HEK293 (cell line): Measurements from ENCODE around the gene TCEA3.

ENCODE experiments used
- CTCF ChIA-PET: fragments of 350-600 bp; formaldehyde crosslinking; extraction: SDS; loops from one replicate; lab custom pipeline; 2021; ENCODE audit warnings: antibody characterized with exemption; lab: Yijun Ruan, JAX
- POLR2A ChIA-PET: fragments of 300-600 bp; formaldehyde crosslinking; extraction: SDS; loops from one replicate; lab custom pipeline; 2020; ENCODE audit warnings: antibody characterized with exemption, inconsistent platforms; lab: Yijun Ruan, JAX
- H3K27ac ChIP-seq: fragments of 200-500 bp; sonication (Bioruptor generic); 2 replicates; pipeline ENCODE4 v1.5.1; 2014; ENCODE audit warnings: low read depth, low read length, control low read depth, inconsistent platforms; ENCODE audit errors: extremely low read depth
- H3K36me3 ChIP-seq, 2 experiments: fragments of 200-500 bp in 1 of 2; sonication (Bioruptor generic) in 1 of 2; 1 replicate in 1 of 2; 2 replicates in 1 of 2; pipeline ENCODE4 v1.5.1; 2014 to 2017; ENCODE audit warnings: inconsistent platforms in 2 of 2, low read length in 2 of 2; ENCODE audit not compliant: control insufficient read depth in 2 of 2, insufficient read depth in 1 of 2
- H3K4me1 ChIP-seq: fragments of 200-500 bp; sonication (Bioruptor generic); 2 replicates; pipeline ENCODE4 v1.5.1; 2014; ENCODE audit warnings: mild to moderate bottlenecking, low read length, inconsistent platforms; ENCODE audit not compliant: control insufficient read depth, insufficient read depth
- H3K4me3 ChIP-seq: 2 replicates; pipeline ENCODE4 v1.5.1; 2011; ENCODE audit warnings: low read depth, mild to moderate bottlenecking, control low read depth, low read length, moderate library complexity
- H3K9me3 ChIP-seq: fragments of 200-500 bp; sonication (Bioruptor generic); 2 replicates; pipeline ENCODE4 v1.5.1; 2014; ENCODE audit warnings: low read depth, low read length, inconsistent platforms; ENCODE audit not compliant: control insufficient read depth, insufficient read depth
- EGR2 ChIP-seq: fragments of 450-650 bp; formaldehyde crosslinking; IDR thresholded peaks from 2 replicates; pipeline ENCODE4 v1.5.1; 2016; ENCODE audit warnings: low read depth, missing biosample characterization, missing genetic modification characterization
- GFI1B ChIP-seq: fragments of 450-650 bp; formaldehyde crosslinking; IDR thresholded peaks from 2 replicates; pipeline ENCODE4 v1.5.1; 2016; ENCODE audit warnings: missing biosample characterization, missing genetic modification characterization
- KLF1 ChIP-seq: fragments of 450-650 bp; formaldehyde crosslinking; IDR thresholded peaks from 2 replicates; pipeline ENCODE4 v1.5.1; 2016; ENCODE audit warnings: missing biosample characterization, missing genetic modification characterization
- MYNN ChIP-seq: fragments of 450-650 bp; formaldehyde crosslinking; IDR thresholded peaks from 2 replicates; pipeline ENCODE4 v1.5.1; 2016; ENCODE audit warnings: missing biosample characterization, missing genetic modification characterization, borderline replicate concordance
- PRDM1 ChIP-seq: fragments of 450-650 bp; formaldehyde crosslinking; IDR thresholded peaks from 2 replicates; pipeline ENCODE4; 2016; ENCODE audit warnings: missing biosample characterization, missing genetic modification characterization
- REST ChIP-seq: fragments of 450-650 bp; formaldehyde crosslinking; IDR thresholded peaks from 2 replicates; pipeline ENCODE4 v1.5.1; 2016; ENCODE audit warnings: missing biosample characterization, missing genetic modification characterization
- SCRT2 ChIP-seq: fragments of 450-650 bp; formaldehyde crosslinking; IDR thresholded peaks from 2 replicates; pipeline ENCODE4 v1.5.1; 2016; ENCODE audit warnings: missing biosample characterization, missing genetic modification characterization
- SP2 ChIP-seq: fragments of 450-650 bp; formaldehyde crosslinking; IDR thresholded peaks from 2 replicates; pipeline ENCODE4 v1.5.1; 2016; ENCODE audit warnings: missing biosample characterization, missing genetic modification characterization
- SP7 ChIP-seq: fragments of 450-650 bp; formaldehyde crosslinking; IDR thresholded peaks from 2 replicates; pipeline ENCODE4 v1.5.1; 2016; ENCODE audit warnings: missing biosample characterization, missing genetic modification characterization
- ZBTB17 ChIP-seq: fragments of 450-650 bp; formaldehyde crosslinking; IDR thresholded peaks from 2 replicates; pipeline ENCODE4 v1.5.1; 2016; ENCODE audit warnings: missing biosample characterization, missing genetic modification characterization
- ZFHX2 ChIP-seq: fragments of 450-650 bp; formaldehyde crosslinking; conservative IDR thresholded peaks from 2 replicates; pipeline ENCODE4 v1.5.1; 2016; ENCODE audit warnings: missing biosample characterization, missing genetic modification characterization
- ZNF114 ChIP-seq: fragments of 450-650 bp; formaldehyde crosslinking; IDR thresholded peaks from 2 replicates; pipeline ENCODE4 v1.5.0; 2017; ENCODE audit warnings: missing biosample characterization, missing genetic modification characterization
- ZNF239 ChIP-seq: fragments of 450-650 bp; formaldehyde crosslinking; IDR thresholded peaks from 2 replicates; pipeline ENCODE4 v1.5.1; 2016; ENCODE audit warnings: missing biosample characterization, missing genetic modification characterization
- ZNF24 ChIP-seq: fragments of 450-650 bp; formaldehyde crosslinking; IDR thresholded peaks from 2 replicates; pipeline ENCODE4 v1.5.1; 2016; ENCODE audit warnings: missing biosample characterization, missing genetic modification characterization
- ZNF335 ChIP-seq: fragments of 450-650 bp; formaldehyde crosslinking; conservative IDR thresholded peaks from 2 replicates; pipeline ENCODE4 v1.5.1; 2016; ENCODE audit warnings: missing biosample characterization, missing genetic modification characterization
- ZNF341 ChIP-seq: fragments of 450-650 bp; formaldehyde crosslinking; IDR thresholded peaks from 2 replicates; pipeline ENCODE4; 2016; ENCODE audit warnings: low read depth, missing biosample characterization, missing genetic modification characterization
- ZNF366 ChIP-seq: fragments of 450-650 bp; formaldehyde crosslinking; conservative IDR thresholded peaks from 2 replicates; pipeline ENCODE4 v1.5.1; 2016; ENCODE audit warnings: missing biosample characterization, missing genetic modification characterization
- ZNF521 ChIP-seq: fragments of 450-650 bp; formaldehyde crosslinking; IDR thresholded peaks from 2 replicates; pipeline ENCODE4 v1.5.1; 2017; ENCODE audit warnings: missing biosample characterization, mild to moderate bottlenecking, missing genetic modification characterization
- ZNF660 ChIP-seq: fragments of 450-650 bp; IDR thresholded peaks from 2 replicates; pipeline ENCODE4 v1.5.1; 2018; ENCODE audit warnings: missing biosample characterization, mild to moderate bottlenecking, missing genetic modification characterization
- ZNF670 ChIP-seq: fragments of 450-650 bp; formaldehyde crosslinking; IDR thresholded peaks from 2 replicates; pipeline ENCODE4 v1.5.1; 2016; ENCODE audit warnings: missing biosample characterization, missing genetic modification characterization, low read depth
- ZXDB ChIP-seq: fragments of 450-650 bp; formaldehyde crosslinking; IDR thresholded peaks from 2 replicates; pipeline ENCODE4 v1.5.1; 2016; ENCODE audit warnings: missing biosample characterization, missing genetic modification characterization
- TF ChIP-seq, protein P1 (sequence below): fragments of 450-650 bp; formaldehyde crosslinking; IDR thresholded peaks from 2 replicates; pipeline ENCODE4 v1.5.1; 2016; ENCODE audit warnings: missing biosample characterization, missing genetic modification characterization
- TF ChIP-seq, protein P2 (sequence below): fragments of 450-650 bp; formaldehyde crosslinking; conservative IDR thresholded peaks from 2 replicates; pipeline ENCODE4 v1.5.1; 2016; ENCODE audit warnings: low read depth, missing biosample characterization, missing genetic modification characterization

The TCEA3 gene

DNA sequence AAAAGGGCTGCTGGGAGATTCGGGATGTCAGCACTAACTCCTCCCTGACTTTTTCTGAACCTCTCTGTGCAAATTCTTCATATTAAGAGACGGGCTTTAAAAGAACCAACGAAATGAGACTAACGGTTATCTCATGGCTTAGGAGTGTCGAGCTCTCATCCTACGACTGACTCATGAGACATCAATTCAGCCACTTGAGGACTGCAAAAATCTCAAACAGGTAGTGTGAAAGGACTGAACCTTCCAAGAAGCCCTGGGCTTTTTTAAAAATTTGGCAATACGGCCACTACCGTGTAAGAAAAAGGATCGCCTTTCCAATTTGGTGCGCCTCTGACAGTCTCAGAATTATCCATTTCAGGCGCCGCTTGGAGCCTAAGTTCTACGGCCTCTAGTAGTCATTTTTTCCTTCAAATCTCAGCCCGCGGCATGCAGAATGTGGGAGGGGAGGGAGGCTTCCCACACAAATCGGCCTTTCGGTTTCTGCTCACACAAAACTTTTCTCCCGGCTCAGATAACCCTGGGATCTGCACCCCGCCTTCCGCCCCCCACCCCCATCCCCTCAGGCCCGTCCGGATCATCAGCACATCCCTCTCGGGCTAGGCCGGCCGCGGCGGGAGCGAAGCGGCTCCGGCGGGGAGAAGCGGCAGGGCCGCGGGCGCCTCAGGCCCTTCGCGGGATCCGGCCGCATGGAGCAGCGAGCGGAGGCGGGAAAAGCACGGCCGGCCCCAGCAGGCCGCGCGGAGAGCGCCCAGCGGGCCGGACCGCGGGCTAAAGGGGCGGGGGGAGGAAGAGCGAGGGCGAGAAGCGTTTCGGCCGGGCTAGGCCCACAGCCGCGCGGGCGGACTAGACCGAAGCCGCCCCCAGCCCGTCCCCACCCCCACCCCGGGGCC is 81.1 kb downstream of the TCEA3 start:
- TF ChIP-seq MYNN (tag by site-specific recombination) (0 out of 2 replicates have a peak, but pooled peaks have one; percentile 43), ZFHX2 (tag by site-specific recombination) (peak; percentile 67; the same call in 1 of the 2 replicates), ZNF670 (tag by site-specific recombination) (no peak), KLF1 (no peak), ZNF24 (tag by site-specific recombination) (no peak), ZNF660 (0 out of 2 replicates have a peak, but pooled peaks have one; percentile 68), EGR2 (0 out of 2 replicates have a peak, but pooled peaks have one; percentile 26), ZNF341 (tag by site-specific recombination) (0 out of 2 replicates have a peak, but pooled peaks have one; percentile 5), ZNF335 (peak; percentile 40), ZNF239 (tag by site-specific recombination) (no peak), ZBTB17 (tag by site-specific recombination) (peak; percentile 88), GFI1B (tag by site-specific recombination) (peak; percentile 43; the same call in 1 of the 2 replicates), SP7 (tag by site-specific recombination) (0 out of 2 replicates have a peak, but pooled peaks have one; percentile 8), SCRT2 (tag by site-specific recombination) (peak; percentile 71)
- H3K4me1 ChIP-seq = peaks cover 14% of the 10 kb centered on the region
- H3K4me3 ChIP-seq = peak overlapping the region; percentile 84
- POLR2A ChIA-PET = interaction anchor here (0.7 to 2.3 kb wide), 18 partner anchors 9 to 1190 kb away, joined by 3 to 121 read pairs (median 8); partner anchors contain the start of genes ASAP3, E2F2 and ZNF436
- H3K9me3 ChIP-seq = no peaks in the 10 kb centered on the region
- peak overlapping the region; percentile 96 for H3K27ac ChIP-seq
- H3K36me3 ChIP-seq = peaks cover 0 to 31% of the 10 kb centered on the region in 2 experiments; a peak in 1 of 3 replicates
- CTCF ChIA-PET = interaction anchor here (2.8 kb wide), 1 partner anchor 60 kb away, joined by 25 read pairs; no protein-coding TSS in a partner anchor

DNA sequence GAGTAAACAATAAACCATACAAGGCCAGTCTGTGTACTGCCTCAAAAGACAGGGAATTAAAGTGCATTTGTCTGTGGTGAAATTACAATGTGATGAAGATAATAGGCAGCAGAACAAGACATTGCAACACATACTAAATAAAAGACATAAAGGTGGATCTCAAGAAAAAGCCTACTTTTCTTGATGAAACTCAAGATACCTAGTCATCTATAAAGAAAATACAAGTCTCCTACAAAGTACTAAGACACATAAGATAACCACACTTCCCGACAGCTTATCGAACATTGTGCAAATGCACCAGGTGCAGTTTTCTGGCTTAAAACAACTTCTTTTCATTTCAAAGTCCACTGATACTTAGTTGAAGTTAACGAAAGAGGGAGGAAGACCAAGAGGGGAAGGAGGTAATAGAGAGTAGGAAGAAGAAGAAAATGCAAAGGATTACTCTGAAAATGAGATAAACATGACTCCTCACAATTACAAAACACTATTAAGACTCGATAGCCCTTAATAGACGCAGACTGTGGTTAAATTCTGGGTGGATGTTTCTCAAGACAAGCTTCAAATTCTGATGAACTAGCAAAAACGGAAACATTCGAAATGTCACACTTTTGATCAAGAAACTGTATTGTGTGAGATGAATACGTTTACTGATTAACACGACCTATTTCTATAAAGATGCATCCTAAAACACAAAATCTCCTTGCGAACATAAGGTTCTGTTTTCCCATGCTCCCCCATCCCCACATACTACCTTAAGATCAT is 82.4 kb downstream of the TCEA3 start:
- peak overlapping the region; percentile 12; the same call in 1 of the 2 replicates for H3K27ac ChIP-seq
- POLR2A ChIA-PET = interaction anchor here (0.9 to 2.0 kb wide), 2 partner anchors 13 to 27 kb away, joined by 3 to 7 read pairs; partner anchors contain the start of gene ZNF436
- TF ChIP-seq, protein P1, sequence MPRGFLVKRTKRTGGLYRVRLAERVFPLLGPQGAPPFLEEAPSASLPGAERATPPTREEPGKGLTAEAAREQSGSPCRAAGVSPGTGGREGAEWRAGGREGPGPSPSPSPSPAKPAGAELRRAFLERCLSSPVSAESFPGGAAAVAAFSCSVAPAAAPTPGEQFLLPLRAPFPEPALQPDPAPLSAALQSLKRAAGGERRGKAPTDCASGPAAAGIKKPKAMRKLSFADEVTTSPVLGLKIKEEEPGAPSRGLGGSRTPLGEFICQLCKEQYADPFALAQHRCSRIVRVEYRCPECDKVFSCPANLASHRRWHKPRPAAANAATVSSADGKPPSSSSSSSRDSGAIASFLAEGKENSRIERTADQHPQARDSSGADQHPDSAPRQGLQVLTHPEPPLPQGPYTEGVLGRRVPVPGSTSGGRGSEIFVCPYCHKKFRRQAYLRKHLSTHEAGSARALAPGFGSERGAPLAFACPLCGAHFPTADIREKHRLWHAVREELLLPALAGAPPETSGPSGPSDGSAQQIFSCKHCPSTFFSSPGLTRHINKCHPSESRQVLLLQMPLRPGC (tag by site-specific recombination) = no peak
- TF ChIP-seq ZNF114 (tag by site-specific recombination) = no peak
- TF ChIP-seq SP2 (tag by site-specific recombination) = no peak
- no peak for TF ChIP-seq ZNF521 (tag by site-specific recombination)
- TF ChIP-seq REST = no peak
- 0 out of 2 replicates have a peak, but pooled peaks have one; percentile 45 for TF ChIP-seq PRDM1 (tag by site-specific recombination)
- TF ChIP-seq, protein P2, sequence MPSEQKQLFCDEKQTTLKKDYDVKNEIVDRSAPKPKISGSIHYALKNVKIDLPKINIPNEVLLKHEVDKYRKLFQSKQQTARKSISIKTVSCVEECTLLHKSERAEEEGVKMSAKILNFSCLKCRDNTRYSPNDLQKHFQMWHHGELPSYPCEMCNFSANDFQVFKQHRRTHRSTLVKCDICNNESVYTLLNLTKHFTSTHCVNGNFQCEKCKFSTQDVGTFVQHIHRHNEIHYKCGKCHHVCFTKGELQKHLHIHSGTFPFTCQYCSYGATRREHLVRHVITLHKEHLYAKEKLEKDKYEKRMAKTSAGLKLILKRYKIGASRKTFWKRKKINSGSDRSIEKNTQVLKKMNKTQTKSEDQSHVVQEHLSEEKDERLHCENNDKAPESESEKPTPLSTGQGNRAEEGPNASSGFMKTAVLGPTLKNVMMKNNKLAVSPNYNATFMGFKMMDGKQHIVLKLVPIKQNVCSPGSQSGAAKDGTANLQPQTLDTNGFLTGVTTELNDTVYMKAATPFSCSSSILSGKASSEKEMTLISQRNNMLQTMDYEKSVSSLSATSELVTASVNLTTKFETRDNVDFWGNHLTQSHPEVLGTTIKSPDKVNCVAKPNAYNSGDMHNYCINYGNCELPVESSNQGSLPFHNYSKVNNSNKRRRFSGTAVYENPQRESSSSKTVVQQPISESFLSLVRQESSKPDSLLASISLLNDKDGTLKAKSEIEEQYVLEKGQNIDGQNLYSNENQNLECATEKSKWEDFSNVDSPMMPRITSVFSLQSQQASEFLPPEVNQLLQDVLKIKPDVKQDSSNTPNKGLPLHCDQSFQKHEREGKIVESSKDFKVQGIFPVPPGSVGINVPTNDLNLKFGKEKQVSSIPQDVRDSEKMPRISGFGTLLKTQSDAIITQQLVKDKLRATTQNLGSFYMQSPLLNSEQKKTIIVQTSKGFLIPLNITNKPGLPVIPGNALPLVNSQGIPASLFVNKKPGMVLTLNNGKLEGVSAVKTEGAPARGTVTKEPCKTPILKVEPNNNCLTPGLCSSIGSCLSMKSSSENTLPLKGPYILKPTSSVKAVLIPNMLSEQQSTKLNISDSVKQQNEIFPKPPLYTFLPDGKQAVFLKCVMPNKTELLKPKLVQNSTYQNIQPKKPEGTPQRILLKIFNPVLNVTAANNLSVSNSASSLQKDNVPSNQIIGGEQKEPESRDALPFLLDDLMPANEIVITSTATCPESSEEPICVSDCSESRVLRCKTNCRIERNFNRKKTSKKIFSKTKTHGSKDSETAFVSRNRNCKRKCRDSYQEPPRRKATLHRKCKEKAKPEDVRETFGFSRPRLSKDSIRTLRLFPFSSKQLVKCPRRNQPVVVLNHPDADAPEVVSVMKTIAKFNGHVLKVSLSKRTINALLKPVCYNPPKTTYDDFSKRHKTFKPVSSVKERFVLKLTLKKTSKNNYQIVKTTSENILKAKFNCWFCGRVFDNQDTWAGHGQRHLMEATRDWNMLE = no peak
- TF ChIP-seq ZNF366 (tag by site-specific recombination) = 0 out of 2 replicates have a peak, but pooled peaks have one; percentile 22
- 0 out of 2 replicates have a peak, but pooled peaks have one; percentile 15 for TF ChIP-seq ZXDB

More for the DNA sequence above, 82.4 kb downstream of the TCEA3 start:
- Histone ChIP-seq H3K9me3 (no peaks in the 10 kb centered on the region), H3K36me3 (peaks cover 7 to 45% of the 10 kb centered on the region in 2 experiments), H3K4me1 (peaks cover 16% of the 10 kb centered on the region), H3K4me3 (peak overlapping the region; percentile 84)
- CTCF ChIA-PET = interaction anchor here (1.5 kb wide), 1 partner anchor 61 kb away, joined by 6 read pairs; no protein-coding TSS in a partner anchor
